ENCODE data around the gene SCN2B. TPM values are rescaled to one million over a fixed set of nuclear protein-coding genes. Genes with fewer than 3 reads are reported as not detected.

The SCN2B gene
- total and polyA plus RNA-seq, 10 of the 15 experiments (the other 5 are each of a cell fraction or from before 2014, with no cell fraction given) = 0.01 TPM; not detected in 9

DNA sequence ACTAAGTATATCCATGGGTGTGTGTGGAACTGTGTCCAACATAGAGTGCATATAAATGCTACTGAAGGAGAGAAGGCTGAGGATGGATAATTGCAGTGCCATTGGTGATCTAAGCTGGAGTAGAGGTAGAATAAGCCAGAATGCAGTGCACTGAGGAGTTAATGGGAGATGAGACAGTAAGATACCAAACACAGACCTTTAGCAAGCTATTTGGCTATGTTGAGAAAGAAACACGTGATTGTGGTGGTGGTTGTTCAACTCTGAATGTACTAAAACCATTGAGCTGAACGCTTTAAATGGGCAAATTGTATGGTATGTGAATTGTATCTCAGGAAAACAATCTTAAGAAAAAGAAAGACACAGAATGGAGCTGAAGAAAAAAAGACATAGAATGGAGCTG lies 25.5 kb upstream of the SCN2B start:
- ChIA-PET CTCF (interaction anchor here (0.7 to 2.7 kb wide), 12 partner anchors 10 to 286 kb away, joined by 3 to 16 read pairs (median 4); no protein-coding TSS in a partner anchor), SMC1A (ENCODE audit: uncharacterized antibody, unreplicated experiment) (interaction anchor here (0.7 to 2.2 kb wide), 18 partner anchors 8 to 246 kb away, joined by 3 to 17 read pairs (median 5); partner anchors contain the start of genes JAML and MPZL3), POLR2A (interaction anchor here (0.5 to 1.5 kb wide), 5 partner anchors 8 to 148 kb away, joined by 3 to 5 read pairs (median 3); no protein-coding TSS in a partner anchor), RAD21 (ENCODE audit: unreplicated experiment) (interaction anchor here (0.8 to 1.7 kb wide), 7 partner anchors 12 to 149 kb away, joined by 3 to 9 read pairs (median 4); no protein-coding TSS in a partner anchor)
- no peaks in the 10 kb centered on the region; a peak in 1 of 4 replicates for H3K36me3 ChIP-seq (ENCODE audit: control insufficient read depth in 2 of 2, insufficient read depth in 2 of 2, low read length in 1 of 2)
- TF ChIP-seq IKZF2 (IDR thresholded peaks at IDR 0.05) (no peak), CBX3 (IDR thresholded peaks at IDR 0.05; ENCODE audit: borderline replicate concordance, low read depth) (no peak)
- H3K27ac ChIP-seq (ENCODE audit: control insufficient read depth, insufficient read depth) = no peak overlapping the region
- no peaks in the 10 kb centered on the region for H4K20me1 ChIP-seq (ENCODE audit: control insufficient read depth, insufficient read depth)
- peaks cover 6% of the 10 kb centered on the region; the same call in 1 of the 2 replicates for H3K4me1 ChIP-seq (ENCODE audit: control insufficient read depth, insufficient read depth, low read length)
- no peak overlapping the region for H2AFZ ChIP-seq (ENCODE audit: control insufficient read depth, low read depth, low read length)
- no peak for DNase-seq (ENCODE audit: low read depth, low spot score)
- intact Hi-C loops (cut with micrococcal nuclease; ENCODE audit: unreplicated experiment) (no loop called here), in situ Hi-C loops (cut with MboI) (no loop called here)
- ATAC-seq = no peak
- no peak overlapping the region for H3K4me2 ChIP-seq (ENCODE audit: control insufficient read depth, insufficient read depth)
- H3K79me2 ChIP-seq (ENCODE audit: control insufficient read depth, insufficient read depth, low read length) = no peaks in the 10 kb centered on the region
- BruUV-seq (replicated peaks) = no TSS peak
- WGBS (ENCODE audit: insufficient coverage, insufficient replicate concordance, low lambda C conversion rate, missing lambda C conversion rate) = 25% methylated on average over 2 of the region's 2 CpGs
- H3K9me3 ChIP-seq (replicated peaks; ENCODE audit: control insufficient read depth, insufficient read depth, low read length) = no peaks in the 10 kb centered on the region
- no peak overlapping the region for H3K4me3 ChIP-seq
- no peaks in the 10 kb centered on the region for H3K27me3 ChIP-seq (replicated peaks in 1 of 2; ENCODE audit: control insufficient read depth in 2 of 2, insufficient read depth in 2 of 2, low read length in 1 of 2)
- H3K9ac ChIP-seq (ENCODE audit: control insufficient read depth, insufficient read depth, low read length) = no peak overlapping the region
- no peak for FAIRE-seq

DNA sequence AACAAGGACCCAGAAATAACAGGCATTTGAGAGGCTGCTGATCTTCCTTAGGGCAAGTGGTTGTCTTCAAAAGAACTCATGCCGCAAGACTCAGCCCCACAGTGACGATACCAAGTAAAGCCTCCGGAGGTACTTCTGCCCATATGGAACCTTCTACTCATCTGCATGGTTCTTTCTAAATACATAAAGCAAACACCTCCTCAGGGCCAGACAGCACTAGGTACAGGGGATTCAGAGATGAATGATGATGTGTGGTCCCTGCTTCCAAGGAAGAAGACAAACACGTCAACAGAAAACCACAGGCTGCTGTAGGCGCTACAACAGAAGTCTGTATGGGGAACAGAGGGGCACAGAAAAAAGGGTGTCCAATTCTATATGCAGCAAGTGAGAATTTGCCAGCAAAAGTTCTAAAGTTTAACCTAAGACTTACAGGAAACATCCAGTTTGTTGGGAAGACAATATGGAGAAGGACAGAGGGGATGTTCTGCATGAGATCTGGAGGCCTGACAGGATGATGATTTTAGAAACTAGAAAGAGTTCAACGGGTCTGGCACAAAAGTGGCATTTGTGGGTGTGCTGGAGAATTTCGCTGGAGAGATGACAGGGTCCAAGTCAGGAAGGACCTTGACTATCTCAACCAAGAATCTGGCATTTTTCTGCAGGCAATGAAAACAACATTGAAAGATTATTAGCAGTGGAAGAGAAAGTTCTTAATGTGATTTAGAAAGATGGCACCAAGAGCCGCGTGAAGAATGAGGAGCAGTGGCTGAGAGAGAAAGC lies 24.7 kb upstream of the SCN2B start:
- Histone ChIP-seq H3K9me3 (replicated peaks; ENCODE audit: control insufficient read depth, insufficient read depth, low read length) (no peaks in the 10 kb centered on the region), H2AFZ (ENCODE audit: control insufficient read depth, low read depth, low read length) (no peak overlapping the region), H3K27ac (ENCODE audit: control insufficient read depth, insufficient read depth) (no peak overlapping the region), H3K4me2 (ENCODE audit: control insufficient read depth, insufficient read depth) (no peak overlapping the region), H3K4me1 (ENCODE audit: control insufficient read depth, insufficient read depth, low read length) (peaks cover under 1% of the 10 kb centered on the region; the same call in 1 of the 2 replicates), H4K20me1 (ENCODE audit: control insufficient read depth, insufficient read depth) (no peaks in the 10 kb centered on the region), H3K4me3 (no peak overlapping the region), H3K79me2 (ENCODE audit: control insufficient read depth, insufficient read depth, low read length) (no peaks in the 10 kb centered on the region), H3K36me3 (ENCODE audit: control insufficient read depth in 2 of 2, insufficient read depth in 2 of 2, low read length in 1 of 2) (no peaks in the 10 kb centered on the region; a peak in 1 of 4 replicates), H3K9ac (ENCODE audit: control insufficient read depth, insufficient read depth, low read length) (no peak overlapping the region), H3K27me3 (replicated peaks in 1 of 2; ENCODE audit: control insufficient read depth in 2 of 2, insufficient read depth in 2 of 2, low read length in 1 of 2) (no peaks in the 10 kb centered on the region; a peak in 1 of 4 replicates)
- DNase-seq (ENCODE audit: low read depth, low spot score) (no peak), FAIRE-seq (no peak), ATAC-seq (no peak)
- intact Hi-C loops (cut with micrococcal nuclease; ENCODE audit: unreplicated experiment) (no loop called here), in situ Hi-C loops (cut with MboI) (no loop called here)
- POLR2A ChIA-PET = interaction anchor here (1.5 kb wide), 1 partner anchor 7 kb away, joined by 4 read pairs; no protein-coding TSS in a partner anchor
- WGBS (ENCODE audit: insufficient coverage, insufficient replicate concordance, low lambda C conversion rate, missing lambda C conversion rate) = 45% methylated on average over 9 of the region's 9 CpGs
- SMC1A ChIA-PET (ENCODE audit: uncharacterized antibody, unreplicated experiment) = interaction anchor here (1.0 to 2.2 kb wide), 6 partner anchors 7 to 94 kb away, joined by 3 to 17 read pairs (median 5); partner anchors contain the start of genes JAML and MPZL3
- RAD21 ChIA-PET (ENCODE audit: unreplicated experiment) = interaction anchor here (0.9 to 3.7 kb wide), 2 partner anchors 26 to 89 kb away, joined by 3 to 71 read pairs; no protein-coding TSS in a partner anchor
- BruUV-seq (replicated peaks) = no TSS peak
- CTCF ChIA-PET = interaction anchor here (1.1 to 3.3 kb wide), 5 partner anchors 11 to 153 kb away, joined by 3 to 35 read pairs (median 10); partner anchors contain the start of gene MPZL2
- TF ChIP-seq GABPA (IDR thresholded peaks at IDR 0.05; ENCODE audit: low read depth) = no peak
- TF ChIP-seq, protein P1, sequence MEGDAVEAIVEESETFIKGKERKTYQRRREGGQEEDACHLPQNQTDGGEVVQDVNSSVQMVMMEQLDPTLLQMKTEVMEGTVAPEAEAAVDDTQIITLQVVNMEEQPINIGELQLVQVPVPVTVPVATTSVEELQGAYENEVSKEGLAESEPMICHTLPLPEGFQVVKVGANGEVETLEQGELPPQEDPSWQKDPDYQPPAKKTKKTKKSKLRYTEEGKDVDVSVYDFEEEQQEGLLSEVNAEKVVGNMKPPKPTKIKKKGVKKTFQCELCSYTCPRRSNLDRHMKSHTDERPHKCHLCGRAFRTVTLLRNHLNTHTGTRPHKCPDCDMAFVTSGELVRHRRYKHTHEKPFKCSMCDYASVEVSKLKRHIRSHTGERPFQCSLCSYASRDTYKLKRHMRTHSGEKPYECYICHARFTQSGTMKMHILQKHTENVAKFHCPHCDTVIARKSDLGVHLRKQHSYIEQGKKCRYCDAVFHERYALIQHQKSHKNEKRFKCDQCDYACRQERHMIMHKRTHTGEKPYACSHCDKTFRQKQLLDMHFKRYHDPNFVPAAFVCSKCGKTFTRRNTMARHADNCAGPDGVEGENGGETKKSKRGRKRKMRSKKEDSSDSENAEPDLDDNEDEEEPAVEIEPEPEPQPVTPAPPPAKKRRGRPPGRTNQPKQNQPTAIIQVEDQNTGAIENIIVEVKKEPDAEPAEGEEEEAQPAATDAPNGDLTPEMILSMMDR (IDR thresholded peaks at IDR 0.05 in 2 of 3, conservative IDR thresholded peaks at IDR 0.05 in 1 of 3; ENCODE audit: control insufficient read depth in 2 of 3, extremely low read depth in 1 of 3, insufficient read depth in 1 of 3, low read depth in 3 of 3, low read length in 3 of 3) = no peak
- TF ChIP-seq, protein P2, sequence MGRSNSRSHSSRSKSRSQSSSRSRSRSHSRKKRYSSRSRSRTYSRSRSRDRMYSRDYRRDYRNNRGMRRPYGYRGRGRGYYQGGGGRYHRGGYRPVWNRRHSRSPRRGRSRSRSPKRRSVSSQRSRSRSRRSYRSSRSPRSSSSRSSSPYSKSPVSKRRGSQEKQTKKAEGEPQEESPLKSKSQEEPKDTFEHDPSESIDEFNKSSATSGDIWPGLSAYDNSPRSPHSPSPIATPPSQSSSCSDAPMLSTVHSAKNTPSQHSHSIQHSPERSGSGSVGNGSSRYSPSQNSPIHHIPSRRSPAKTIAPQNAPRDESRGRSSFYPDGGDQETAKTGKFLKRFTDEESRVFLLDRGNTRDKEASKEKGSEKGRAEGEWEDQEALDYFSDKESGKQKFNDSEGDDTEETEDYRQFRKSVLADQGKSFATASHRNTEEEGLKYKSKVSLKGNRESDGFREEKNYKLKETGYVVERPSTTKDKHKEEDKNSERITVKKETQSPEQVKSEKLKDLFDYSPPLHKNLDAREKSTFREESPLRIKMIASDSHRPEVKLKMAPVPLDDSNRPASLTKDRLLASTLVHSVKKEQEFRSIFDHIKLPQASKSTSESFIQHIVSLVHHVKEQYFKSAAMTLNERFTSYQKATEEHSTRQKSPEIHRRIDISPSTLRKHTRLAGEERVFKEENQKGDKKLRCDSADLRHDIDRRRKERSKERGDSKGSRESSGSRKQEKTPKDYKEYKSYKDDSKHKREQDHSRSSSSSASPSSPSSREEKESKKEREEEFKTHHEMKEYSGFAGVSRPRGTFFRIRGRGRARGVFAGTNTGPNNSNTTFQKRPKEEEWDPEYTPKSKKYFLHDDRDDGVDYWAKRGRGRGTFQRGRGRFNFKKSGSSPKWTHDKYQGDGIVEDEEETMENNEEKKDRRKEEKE (IDR thresholded peaks at IDR 0.05) = no peak
- TF ChIP-seq EGR1 (IDR thresholded peaks at IDR 0.05; ENCODE audit: borderline replicate concordance in 1 of 2, low read depth in 2 of 2, low read length in 2 of 2) = no peak
- TF ChIP-seq, protein P3, sequence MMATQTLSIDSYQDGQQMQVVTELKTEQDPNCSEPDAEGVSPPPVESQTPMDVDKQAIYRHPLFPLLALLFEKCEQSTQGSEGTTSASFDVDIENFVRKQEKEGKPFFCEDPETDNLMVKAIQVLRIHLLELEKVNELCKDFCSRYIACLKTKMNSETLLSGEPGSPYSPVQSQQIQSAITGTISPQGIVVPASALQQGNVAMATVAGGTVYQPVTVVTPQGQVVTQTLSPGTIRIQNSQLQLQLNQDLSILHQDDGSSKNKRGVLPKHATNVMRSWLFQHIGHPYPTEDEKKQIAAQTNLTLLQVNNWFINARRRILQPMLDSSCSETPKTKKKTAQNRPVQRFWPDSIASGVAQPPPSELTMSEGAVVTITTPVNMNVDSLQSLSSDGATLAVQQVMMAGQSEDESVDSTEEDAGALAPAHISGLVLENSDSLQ (IDR thresholded peaks at IDR 0.05) = no peak
- TF ChIP-seq ZBED1 (IDR thresholded peaks at IDR 0.05; ENCODE audit: borderline replicate concordance) = no peak
